ENCODE measurements around the gene CCDC28A. TPM values are rescaled to one million over a fixed set of nuclear protein-coding genes. Genes with fewer than 3 reads are reported as not detected.
"Not testable (repeated sequence)": the region's sequence is repeated elsewhere in the genome, so short reads cannot be mapped to it uniquely, and the experiment has no call there.

CCDC28A gene
- 9.2 TPM for total RNA-seq
- long read RNA-seq, partial matches to known transcripts, result 0 of 3 reads
- long read RNA-seq, other reads (novel, unspliced or antisense), result 1 of 3 reads

DNA sequence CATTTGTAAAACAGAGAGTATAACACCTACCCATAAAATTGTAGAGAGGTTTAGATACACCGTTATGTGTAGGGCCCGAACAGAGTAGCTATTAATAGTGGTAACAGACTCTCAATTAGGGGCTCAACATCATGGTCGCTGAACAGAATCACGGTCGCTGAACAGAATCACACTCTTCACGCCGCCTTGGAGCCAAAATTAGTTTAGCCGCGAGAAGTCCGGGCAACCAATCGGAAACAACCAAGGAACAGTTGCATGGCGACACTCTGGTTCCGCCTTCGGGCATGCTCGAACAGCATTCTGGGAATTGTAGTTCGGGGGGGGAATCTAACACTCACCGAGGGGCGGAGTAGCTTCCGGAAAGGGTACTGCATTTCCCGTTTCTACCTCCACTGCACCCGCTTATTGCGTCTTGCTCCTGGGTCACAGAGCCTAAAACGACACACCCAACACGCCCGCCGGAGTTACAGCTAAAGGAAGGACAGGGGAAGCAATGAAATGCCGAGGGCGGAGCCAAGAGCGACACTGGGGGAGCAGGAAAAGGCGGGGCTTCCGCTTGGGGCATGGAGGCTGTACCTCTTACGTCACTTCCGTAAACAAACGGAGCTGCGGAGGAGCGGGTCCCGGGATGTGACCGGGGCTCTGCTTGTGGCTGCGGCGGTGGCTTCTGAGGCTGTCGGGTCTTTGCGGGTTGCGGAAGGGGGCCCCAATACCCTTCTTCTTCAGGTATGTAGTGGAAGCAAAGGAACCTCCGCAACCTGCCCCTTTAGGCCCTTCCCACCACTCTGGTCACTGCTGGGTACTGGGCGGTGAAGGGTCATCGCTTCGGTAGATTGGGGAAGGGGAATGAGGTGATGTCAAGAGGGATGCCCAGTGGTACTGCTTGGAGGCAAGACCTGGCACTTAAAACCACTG lies at the start of gene CCDC28A:
Gene CCDC28A (plus strand): TSS at position 593 of the 915 bp plus-strand sequence. CDS start 2,352 bp downstream, outside the sequence.
- DNase-seq (ENCODE audit: missing footprints), result peak; percentile 96
- intact Hi-C loops (cut with DNase I), result loop anchor here (2.0 kb wide), 1 partner anchor 81 kb away; no protein-coding TSS in a partner anchor
- ATAC-seq, result peak; percentile 95

DNA sequence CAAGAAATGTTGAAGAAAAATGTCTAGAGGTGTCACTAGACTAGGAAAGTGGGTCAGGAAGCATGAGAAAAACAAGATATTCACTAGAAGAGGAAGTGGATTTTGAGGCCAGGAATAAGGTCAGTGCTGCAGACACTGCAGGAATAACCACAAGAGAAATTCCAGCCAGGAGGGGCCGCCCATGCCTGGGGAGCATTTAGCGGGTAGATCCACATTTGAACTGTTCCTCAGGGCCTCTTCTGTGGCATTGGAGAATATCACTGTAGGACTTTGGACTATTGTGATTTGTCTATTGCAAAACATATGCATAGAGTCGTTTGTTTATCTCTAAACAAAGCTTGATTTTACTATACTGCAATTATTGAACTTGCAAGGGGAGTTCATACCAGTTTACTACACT lies 49.6 kb upstream of the CCDC28A start:
- DNase-seq (ENCODE audit: missing footprints), result no peak
- intact Hi-C loops (cut with DNase I), result no loop called here
- ATAC-seq, result peak; percentile 64

DNA sequence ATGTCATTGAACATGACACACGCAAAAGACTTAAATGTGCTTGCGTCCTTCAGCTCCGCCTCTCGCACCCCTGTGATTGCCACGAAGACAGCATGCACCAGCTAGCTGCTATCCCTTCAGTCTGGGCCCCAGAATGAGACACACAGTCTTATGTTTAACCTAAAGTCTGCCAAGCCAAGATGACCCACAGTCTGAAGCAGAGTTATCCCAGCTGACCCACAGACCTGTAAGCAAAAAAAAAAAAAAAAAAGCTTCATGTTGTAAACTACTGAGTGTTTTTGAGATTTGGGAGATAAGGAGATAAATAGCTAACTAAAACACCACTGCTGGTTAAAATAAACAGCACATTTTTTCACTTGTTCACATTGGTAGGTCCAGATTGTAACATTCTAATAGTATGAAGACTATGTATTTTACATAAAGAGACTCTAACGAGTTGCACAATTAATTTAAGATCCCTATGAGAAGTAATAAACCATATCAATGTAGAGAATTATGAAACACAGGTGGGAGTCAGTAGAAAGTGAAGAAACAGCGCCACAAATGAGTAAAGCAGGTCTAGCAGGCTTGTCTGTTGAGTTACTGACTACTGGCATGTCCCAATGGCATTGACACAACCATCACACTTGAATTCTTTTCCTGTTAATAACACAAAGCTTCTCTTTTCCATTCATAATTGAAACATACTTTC lies 47.4 kb upstream of the CCDC28A start:
- ATAC-seq (no peak), DNase-seq (ENCODE audit: missing footprints) (no peak)
- intact Hi-C loops (cut with DNase I), result no loop called here

DNA sequence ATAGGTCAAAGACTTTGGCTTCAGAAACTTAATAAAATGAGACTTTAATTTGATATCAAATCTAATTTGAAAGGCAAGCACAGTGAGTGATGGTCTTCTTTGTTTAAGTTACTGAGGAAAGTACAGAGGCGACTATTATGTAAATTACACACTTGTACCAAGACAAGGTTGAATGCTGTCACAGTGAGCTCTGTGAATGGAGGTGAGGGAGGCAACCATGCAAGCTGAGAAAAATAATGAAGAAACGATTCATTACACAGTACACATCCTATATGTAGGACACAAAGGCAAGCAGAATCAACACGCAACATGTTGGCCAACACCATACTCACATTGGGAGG lies 46.8 kb upstream of the CCDC28A start:
- intact Hi-C loops (cut with DNase I), result no loop called here
- DNase-seq (ENCODE audit: missing footprints), result no peak
- no peak for ATAC-seq

DNA sequence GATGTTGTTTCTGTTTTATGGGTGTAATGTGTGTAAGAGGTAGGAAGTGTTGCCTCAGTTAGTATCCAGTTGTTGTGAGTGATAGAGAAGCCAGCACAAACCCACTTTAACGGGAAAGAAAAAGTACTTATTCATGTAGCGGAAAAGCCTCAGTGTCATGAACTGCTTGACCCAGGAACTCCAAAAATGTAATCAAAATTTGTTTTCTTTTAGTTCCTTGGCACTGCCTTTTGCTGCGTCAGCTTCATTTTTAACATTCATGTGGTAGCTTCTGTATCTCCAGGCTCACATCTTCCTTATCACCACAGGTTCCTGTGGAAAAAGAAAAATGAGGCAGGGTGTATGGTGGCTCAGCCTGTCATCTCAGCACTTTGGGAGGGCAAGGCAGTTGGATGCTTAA lies 46.4 kb upstream of the CCDC28A start:
- DNase-seq (ENCODE audit: missing footprints), result no peak
- no peak for ATAC-seq
- intact Hi-C loops (cut with DNase I), result no loop called here

DNA sequence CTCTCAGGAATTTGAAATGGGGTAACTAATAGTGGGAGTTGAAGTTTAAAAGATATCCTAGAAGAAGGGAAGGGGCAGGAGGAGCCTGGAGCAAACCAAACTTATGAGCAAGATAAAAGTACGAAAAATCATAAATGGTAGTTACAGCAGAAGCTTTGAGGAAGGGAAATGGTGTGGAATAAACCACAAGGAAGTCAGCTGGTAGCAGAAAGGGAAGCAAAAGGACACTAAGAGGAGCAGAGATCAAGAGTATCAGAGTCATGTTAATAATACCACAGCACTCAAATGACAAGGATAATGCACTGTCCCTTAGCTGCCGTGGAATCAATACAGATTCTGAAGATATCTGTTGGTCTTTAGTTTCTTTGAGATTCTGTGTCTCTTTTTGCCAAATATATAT lies 44.9 kb upstream of the CCDC28A start:
- ATAC-seq (no peak), DNase-seq (ENCODE audit: missing footprints) (no peak)
- intact Hi-C loops (cut with DNase I), result no loop called here

DNA sequence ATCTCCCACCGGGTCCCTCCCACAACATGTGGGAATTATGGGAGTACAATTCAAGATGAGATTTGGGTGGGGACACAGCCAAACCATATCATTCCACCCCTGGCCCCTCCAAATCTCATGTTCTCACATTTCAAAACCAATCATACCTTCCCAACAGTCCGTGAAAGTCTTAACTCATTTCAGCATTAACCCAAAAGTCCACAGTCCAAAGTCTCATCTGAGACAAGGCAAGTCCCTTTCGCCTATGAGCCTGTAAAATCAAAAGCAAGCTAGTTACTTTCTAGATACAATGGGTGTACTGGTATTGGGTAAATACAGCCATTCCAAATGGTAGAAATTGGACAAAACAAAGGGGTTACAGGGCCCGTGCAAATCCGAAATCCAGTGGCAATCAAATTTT lies 43.5 kb upstream of the CCDC28A start:
- DNase-seq (ENCODE audit: missing footprints); ATAC-seq; intact Hi-C loops (cut with DNase I): not testable (repeated sequence)

DNA sequence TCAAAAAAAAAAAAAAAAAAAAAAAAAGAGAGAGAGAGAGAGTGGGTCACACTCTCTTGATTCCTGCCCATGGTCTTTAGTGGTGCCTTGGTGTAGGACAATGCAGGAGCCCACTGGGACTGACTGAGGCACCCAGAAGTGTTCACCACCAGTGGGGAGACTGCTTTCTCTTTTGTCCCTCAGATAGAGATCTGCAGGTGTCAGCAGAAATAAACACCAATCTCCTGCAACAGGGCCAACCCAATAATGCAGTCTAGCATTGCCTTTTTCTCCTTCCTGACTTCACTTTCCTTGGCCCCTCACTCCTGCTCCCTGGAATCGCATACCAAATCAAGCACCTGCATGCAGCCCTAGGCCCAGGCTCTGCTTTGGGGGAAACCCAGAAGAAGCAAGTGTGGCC lies 39.0 kb upstream of the CCDC28A start:
- intact Hi-C loops (cut with DNase I), result no loop called here
- DNase-seq (ENCODE audit: missing footprints) (no peak), ATAC-seq (no peak)

DNA sequence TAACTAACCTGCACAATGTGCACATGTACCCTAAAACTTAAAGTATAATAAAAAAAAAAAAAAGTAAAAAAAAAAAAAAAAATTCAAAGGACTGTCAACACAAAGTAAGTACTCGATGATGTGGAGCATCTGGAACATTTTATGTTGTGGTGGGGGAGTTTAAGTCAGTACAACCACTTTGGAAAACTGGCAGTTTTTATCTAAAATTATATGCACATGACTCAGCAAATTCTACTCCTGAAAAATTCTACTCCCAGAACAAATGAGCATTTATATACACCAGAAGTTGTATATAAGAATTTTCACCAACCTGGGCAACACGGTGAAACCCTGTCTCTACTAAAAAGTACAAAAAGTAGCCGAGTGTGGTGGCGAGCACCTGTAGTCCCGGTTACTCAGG lies 36.9 kb upstream of the CCDC28A start:
- intact Hi-C loops (cut with DNase I), result no loop called here
- DNase-seq (ENCODE audit: missing footprints) (no peak), ATAC-seq (no peak)

DNA sequence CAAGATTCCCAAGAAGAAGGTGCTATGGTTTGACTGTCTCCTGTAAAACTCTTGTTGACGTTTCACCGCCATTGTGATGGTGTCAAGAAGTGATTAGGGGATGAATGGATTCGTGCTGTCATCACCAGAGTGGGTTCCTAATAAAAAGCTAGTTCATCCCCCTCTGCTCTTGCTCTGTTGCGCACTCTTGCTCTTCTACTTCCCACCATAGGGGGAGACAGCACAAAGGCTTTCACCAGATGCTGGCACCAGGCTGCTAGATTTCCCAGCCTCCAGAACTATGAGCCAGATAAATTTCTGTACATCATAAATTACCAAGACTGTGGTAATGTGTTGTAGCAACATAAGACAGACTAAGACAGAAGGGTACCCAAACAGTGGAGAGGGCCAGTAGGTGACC lies 21.6 kb upstream of the CCDC28A start:
- DNase-seq (ENCODE audit: missing footprints), result no peak
- intact Hi-C loops (cut with DNase I), result no loop called here
- ATAC-seq, result no peak

DNA sequence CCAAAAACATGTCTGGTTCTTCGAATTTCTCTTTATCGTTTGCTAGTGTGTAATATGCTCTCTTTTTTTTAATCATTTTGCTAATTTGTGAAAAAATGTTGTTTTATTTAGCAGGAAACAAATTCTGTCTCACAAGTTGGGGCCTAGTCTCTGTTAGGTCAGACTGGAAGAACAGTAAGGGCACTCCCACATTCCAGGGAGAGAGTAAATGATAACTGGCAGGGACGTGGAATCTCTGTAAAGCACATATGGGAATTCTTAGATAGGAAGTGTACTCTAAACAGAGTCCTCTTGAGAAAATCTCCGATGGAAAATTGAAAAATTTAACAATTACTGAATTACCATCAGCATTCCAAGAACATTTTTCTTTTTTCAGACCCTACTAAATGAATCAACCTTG lies 16.4 kb upstream of the CCDC28A start:
- intact Hi-C loops (cut with DNase I), result no loop called here
- ATAC-seq (no peak), DNase-seq (ENCODE audit: missing footprints) (no peak)

DNA sequence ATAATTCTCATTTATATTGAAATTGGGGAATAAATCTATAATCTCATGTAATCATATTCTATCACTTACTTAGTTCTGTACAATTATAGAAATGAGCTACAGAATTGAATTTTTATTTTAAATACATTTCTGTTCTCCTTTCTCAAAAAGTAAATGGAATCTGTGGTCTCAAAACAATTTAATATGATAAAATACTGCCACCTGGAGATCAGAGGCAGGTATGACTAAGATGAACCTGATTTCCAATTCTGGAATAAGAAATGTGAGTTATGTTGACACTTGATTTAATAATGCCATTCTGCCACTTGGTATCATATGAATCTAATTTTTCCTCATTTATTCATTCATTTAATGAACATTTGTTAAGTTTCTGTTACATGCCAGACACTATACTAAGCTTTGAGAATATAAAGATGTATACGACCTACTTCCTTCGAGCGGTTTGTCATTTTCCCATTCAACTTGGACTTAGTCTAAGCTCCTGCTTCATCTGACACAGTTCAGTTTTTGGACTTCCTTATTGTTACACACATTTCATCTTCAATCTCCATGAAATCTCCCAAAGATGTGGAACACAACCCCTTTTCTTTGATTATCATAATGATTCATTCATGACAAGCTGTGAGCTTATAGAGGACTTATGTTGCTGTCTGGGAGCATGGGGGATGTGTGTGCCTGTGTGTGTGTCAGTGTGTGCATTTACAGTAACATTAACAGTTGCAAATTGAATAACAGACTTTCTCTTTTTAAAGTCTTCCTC lies 7.5 kb upstream of the CCDC28A start:
- intact Hi-C loops (cut with DNase I), result loop anchor here (5.0 to 10.0 kb wide), 4 partner anchors 341 to 761 kb away; no protein-coding TSS in a partner anchor
- ATAC-seq (no peak), DNase-seq (ENCODE audit: missing footprints) (no peak)

DNA sequence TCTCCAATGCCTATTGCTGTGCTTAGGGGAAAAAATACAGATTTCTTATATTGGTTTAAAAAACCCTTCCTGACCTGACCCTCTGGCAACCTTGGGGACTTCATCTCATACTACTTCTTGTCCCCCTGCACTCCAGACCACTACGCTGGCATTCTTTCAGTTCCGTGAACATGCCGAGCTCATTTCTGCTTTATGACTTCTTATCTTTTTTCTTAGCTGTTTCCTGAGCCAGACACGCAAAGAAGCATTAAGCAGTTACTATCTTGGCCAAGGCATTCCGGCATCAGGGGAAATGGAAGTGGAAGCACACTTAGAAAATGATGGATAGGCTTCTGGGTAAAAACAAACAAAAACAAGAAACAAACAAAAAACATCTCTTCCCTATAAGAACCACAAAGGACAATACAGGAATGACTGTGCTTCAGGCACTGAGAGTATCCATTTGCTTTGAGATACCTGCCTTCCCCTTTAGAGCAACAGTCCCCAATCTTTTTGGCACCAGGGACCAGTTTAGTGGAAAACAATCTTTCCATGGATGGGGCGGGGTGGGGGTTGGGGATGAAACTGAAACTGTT lies 4.4 kb upstream of the CCDC28A start:
- intact Hi-C loops (cut with DNase I), result loop anchor here (5.0 to 10.0 kb wide), 4 partner anchors 344 to 764 kb away; no protein-coding TSS in a partner anchor
- DNase-seq (ENCODE audit: missing footprints) (no peak), ATAC-seq (no peak)

DNA sequence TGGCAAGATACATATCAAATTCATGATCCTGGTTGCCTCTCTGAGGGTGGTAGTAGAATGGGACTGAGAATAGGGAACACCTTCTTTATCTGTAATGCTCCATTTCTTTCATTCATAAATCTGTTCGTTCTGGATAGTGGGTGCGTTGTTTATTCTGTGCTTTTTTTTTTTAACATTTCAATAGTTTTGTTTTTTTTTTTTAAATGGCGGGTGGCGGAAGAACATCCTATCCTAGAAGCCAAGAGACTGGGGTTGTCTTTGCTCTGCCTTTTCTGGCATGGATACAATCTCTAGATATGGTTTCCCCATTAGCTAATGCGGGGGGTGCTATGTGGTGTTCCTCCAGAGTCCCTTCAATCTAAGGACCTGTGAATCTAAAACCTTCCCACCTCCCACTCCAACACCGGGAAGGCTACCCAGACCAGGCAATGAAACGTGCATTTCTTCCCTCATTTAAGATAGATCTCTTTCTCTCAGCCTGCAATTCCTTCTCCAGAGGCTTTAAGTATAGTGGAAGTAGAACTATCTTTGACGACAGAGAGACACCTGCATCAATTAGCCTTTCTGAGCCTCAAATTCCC lies 883 bp upstream of the CCDC28A start:
- no peak for DNase-seq (ENCODE audit: missing footprints)
- no peak for ATAC-seq
- intact Hi-C loops (cut with DNase I), result loop anchor here (2.0 kb wide), 1 partner anchor 80 kb away; no protein-coding TSS in a partner anchor

DNA sequence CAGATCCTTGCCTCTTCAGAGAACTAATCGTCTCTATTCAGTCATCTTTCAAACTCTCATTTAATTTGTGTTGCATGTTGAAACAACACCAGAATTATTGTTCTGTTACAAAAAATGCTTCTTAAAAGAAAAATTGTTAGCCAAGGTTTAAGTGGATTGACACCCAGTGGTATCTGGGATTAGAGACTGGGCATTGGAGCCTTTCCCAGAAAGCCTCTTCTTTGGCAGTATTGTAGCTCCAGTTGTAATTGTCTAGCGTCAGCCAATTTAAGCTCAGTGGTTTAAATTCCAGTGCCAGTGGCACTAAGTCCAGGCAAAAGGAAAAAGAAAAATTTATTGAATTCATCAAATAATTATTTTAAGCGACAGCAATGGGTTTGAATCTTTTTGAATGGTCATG lies 801 bp downstream of the CCDC28A start:
- ATAC-seq, result no peak
- no peak for DNase-seq (ENCODE audit: missing footprints)
- intact Hi-C loops (cut with DNase I), result no loop called here

DNA sequence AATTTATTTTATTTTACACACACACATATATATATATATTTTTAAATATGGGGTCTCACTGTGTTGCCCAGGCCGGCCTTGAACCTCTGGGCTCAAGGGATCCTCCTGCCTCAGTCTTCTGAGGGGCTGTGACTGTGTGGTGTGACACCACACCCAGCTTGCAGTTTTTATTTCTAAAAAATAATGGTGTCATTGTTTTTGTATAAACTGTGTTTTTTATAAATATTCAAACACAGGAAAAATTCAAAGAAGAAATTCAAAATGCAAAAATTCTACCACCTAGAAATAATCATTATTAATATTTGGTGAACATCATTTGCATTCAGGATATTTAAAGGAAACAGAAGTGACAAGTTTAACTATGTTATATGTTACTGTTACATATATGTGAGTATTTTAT lies 3.1 kb downstream of the CCDC28A start:
- ATAC-seq (no peak), DNase-seq (ENCODE audit: missing footprints) (no peak)
- intact Hi-C loops (cut with DNase I), result no loop called here

DNA sequence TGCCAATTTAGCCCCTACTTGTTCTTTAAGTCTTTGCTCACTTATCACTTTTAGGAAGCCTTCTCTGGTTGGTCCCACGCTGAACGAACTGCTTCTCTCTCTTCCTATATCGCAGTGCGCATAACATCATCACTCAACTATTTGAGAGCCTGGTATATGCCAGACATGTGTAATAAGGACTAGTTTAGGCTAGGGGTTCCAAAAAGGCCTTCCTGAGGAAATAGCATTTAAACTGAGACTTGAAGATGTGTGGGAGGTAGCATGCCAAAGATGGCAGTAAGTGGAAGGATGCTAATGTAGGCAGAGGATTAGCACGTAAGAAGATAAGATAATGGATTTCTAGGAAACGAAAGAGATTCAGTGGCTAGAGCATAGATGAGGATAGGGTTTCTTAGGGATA lies 4.8 kb downstream of the CCDC28A start:
- no peak for DNase-seq (ENCODE audit: missing footprints)
- no peak for ATAC-seq
- intact Hi-C loops (cut with DNase I), result no loop called here

DNA sequence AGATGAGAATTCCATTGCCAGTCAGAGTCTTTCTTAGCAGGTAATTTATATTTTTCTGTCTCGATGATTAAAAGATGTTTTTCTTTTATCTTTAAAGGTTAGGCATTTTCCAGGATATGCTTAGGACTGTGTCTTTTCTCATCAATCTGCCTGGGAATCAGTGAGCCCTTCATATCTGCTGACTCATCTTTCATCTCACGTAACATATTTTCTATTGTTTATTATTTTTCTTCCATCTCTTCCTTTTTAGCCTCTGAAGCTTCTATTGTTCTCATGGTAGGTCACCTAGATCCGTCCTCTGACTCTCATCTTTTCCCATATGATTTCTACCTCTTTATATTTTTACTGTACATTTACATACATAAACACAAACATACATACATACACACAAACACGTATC lies 8.7 kb downstream of the CCDC28A start:
- DNase-seq (ENCODE audit: missing footprints) (no peak), ATAC-seq (no peak)
- intact Hi-C loops (cut with DNase I), result no loop called here

DNA sequence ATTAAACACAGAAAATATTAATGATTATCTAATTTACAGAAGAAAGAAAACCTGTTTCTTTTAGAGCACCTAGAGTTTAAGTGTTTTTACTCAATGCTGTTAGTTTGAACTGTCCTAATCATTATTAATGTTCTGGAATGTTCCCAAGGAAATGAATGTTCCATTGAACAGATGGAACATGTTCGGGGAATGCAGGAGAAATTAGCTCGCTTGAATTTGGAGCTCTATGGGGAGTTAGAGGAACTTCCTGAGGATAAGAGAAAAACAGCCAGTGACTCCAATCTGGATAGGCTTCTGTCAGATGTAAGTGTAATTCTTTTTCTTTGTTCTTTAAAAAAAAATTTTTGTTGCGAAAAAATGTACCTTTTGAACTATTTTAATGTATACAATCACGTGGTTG lies 11.5 kb downstream of the CCDC28A start:
- intact Hi-C loops (cut with DNase I), result no loop called here
- DNase-seq (ENCODE audit: missing footprints), result no peak
- ATAC-seq, result peak; percentile 63

Measured in Right ventricle myocardium inferior (tissue), 1 donor.